ENCODE data around the gene SLC6A19. TPM values are rescaled to one million over a fixed set of nuclear protein-coding genes. Genes with fewer than 3 reads are reported as not detected.

Gene SLC6A19
- total and polyA plus RNA-seq, 2 of the 13 experiments (the other 11 are each of a cell fraction or from before 2014, with no cell fraction given), result 0.02 TPM; not detected in 1

DNA sequence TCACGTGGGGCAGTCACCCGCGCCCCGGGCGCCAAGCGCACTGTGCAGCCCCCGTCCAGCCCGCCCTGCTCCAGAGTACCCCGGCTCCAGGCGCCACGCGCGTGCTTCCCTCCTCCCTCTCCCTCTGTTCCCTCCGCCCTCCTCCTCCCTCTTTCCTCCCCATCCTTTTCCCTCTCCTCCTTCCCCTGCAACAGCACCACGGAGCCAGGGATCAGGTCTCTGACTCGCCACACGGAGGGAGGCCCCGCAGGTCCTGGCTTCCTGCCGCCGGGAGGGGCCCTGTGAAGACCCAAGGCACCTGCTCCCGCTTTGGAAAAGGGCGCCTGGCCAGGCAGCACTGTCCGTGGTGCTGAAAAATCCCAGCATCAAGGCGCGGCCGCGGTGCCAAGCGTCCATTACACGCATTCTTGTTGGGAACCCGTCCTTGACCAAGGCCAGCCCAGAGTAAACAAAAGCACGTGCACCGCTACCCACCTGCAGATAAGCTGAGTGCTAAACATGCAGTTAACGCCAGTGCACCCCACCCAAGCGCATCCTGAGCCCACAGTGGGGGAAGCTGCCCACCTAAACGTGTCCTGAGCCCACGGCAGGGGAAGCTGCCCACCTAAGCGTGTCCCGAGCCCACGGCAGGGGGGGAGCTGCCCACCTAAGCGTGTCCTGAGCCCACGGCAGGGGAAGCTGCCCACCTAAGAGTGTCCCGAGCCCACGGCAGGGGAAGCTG, 45.5 kb downstream of the SLC6A19 start (continued):
- TF ChIP-seq, protein P1, sequence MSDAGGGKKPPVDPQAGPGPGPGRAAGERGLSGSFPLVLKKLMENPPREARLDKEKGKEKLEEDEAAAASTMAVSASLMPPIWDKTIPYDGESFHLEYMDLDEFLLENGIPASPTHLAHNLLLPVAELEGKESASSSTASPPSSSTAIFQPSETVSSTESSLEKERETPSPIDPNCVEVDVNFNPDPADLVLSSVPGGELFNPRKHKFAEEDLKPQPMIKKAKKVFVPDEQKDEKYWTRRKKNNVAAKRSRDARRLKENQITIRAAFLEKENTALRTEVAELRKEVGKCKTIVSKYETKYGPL (CRISPR knock-in tag; IDR thresholded peaks at IDR 0.05), result peak; percentile 89
- TF ChIP-seq ATF5 (CRISPR knock-in tag; IDR thresholded peaks at IDR 0.05; ENCODE audit: low read depth) (0 out of 2 replicates have a peak, but pooled peaks have one; percentile 43), ZFP90 (CRISPR knock-in tag; IDR thresholded peaks at IDR 0.05; ENCODE audit: borderline replicate concordance) (peak; percentile 87), TGIF2 (CRISPR knock-in tag; IDR thresholded peaks at IDR 0.05) (peak; percentile 82; the same call in 1 of the 2 replicates), STAG1 (CRISPR knock-in tag; IDR thresholded peaks at IDR 0.05) (peak; percentile 31; the same call in 1 of the 2 replicates), FOXA1 (IDR thresholded peaks at IDR 0.05) (no peak), FOXA1 (CRISPR knock-in tag; IDR thresholded peaks at IDR 0.05) (peak; percentile 48), ZNF468 (CRISPR knock-in tag; IDR thresholded peaks at IDR 0.05) (no peak), ZNF615 (CRISPR knock-in tag; IDR thresholded peaks at IDR 0.05; ENCODE audit: borderline replicate concordance) (no peak; the same call in 1 of the 2 replicates), TBX3 (IDR thresholded peaks at IDR 0.05; ENCODE audit: borderline replicate concordance) (peak; percentile 9; the same call in 1 of the 2 replicates), FOXK1 (CRISPR knock-in tag; IDR thresholded peaks at IDR 0.05; ENCODE audit: borderline replicate concordance, low read depth) (peak; percentile 71; the same call in 1 of the 2 replicates), ZNF484 (CRISPR knock-in tag; IDR thresholded peaks at IDR 0.05; ENCODE audit: borderline replicate concordance, low read depth) (no peak), PAXIP1 (CRISPR knock-in tag; conservative IDR thresholded peaks at IDR 0.05) (no peak), FOXP1 (IDR thresholded peaks at IDR 0.05) (no peak), FOXP1 (CRISPR knock-in tag; IDR thresholded peaks at IDR 0.05) (no peak), TRIM22 (IDR thresholded peaks at IDR 0.05) (no peak), ZNF879 (CRISPR knock-in tag; IDR thresholded peaks at IDR 0.05) (no peak), HOMEZ (CRISPR knock-in tag; IDR thresholded peaks at IDR 0.05; ENCODE audit: low read depth) (0 out of 2 replicates have a peak, but pooled peaks have one; percentile 19), MAF1 (CRISPR knock-in tag; IDR thresholded peaks at IDR 0.05; ENCODE audit: borderline replicate concordance) (peak; percentile 86; the same call in 1 of the 2 replicates)
- TF ChIP-seq, protein P2, sequence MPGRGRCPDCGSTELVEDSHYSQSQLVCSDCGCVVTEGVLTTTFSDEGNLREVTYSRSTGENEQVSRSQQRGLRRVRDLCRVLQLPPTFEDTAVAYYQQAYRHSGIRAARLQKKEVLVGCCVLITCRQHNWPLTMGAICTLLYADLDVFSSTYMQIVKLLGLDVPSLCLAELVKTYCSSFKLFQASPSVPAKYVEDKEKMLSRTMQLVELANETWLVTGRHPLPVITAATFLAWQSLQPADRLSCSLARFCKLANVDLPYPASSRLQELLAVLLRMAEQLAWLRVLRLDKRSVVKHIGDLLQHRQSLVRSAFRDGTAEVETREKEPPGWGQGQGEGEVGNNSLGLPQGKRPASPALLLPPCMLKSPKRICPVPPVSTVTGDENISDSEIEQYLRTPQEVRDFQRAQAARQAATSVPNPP (CRISPR knock-in tag; IDR thresholded peaks at IDR 0.05), result no peak

Data from HepG2 (cell line).